HCT116 (cell line): ENCODE measurements around the gene ATP8A1. TPM values are rescaled to one million over a fixed set of nuclear protein-coding genes. Genes with fewer than 3 reads are reported as not detected.

Source experiments
- ATAC-seq: fragments of 200-7000 bp; cut with Tn5 transposase; 2 replicates; pipeline ENCODE4 v1.9.1; 2020; ENCODE audit warnings: mild to moderate bottlenecking, moderate library complexity
- BruUV-seq: library from RNA; stranded (reverse); fragments of 400-500 nt; replicated peaks from 2 replicates; lab custom pipeline; 2021; lab: Mats Ljungman, UMichigan
- CTCF ChIA-PET: fragments of 300-600 bp; sonication (Branson Sonifier 250); formaldehyde crosslinking; loops from one replicate; lab custom pipeline; 2021; ENCODE audit warnings: antibody characterized with exemption; lab: Charles Lee
- POLR2A ChIA-PET: fragments of 300-600, 350-600 bp; sonication (Branson Sonifier 250); formaldehyde crosslinking; loops from one replicate; lab custom pipeline; 2021; ENCODE audit warnings: antibody characterized with exemption; lab: Charles Lee
- RAD21 ChIA-PET, 2 experiments: fragments of 300-600 bp; sonication (Branson Sonifier 250); formaldehyde crosslinking; loops; one replicate each; lab custom pipeline; 2023; ENCODE audit warnings: low total read pairs in 2 of 2; ENCODE audit not compliant: uncharacterized antibody in 2 of 2, unreplicated experiment in 2 of 2, low non-redundant PET in 1 of 2; lab: Charles Lee
- DNase-seq: peaks from one replicate; pipeline ENCODE4 v3.0.0-alpha.2; 2010; ENCODE audit warnings: low read depth, low spot score
- H2AFZ ChIP-seq: fragments of 200-600 bp; shearing (Covaris generic), sonication (generic); 2 replicates; pipeline ENCODE4 v1.6.1; 2017; ENCODE audit warnings: low read depth, mixed run types, mixed read lengths, antibody characterized with exemption, low read length; ENCODE audit not compliant: poor library complexity, severe bottlenecking
- H3K27ac ChIP-seq: 2 replicates; pipeline ENCODE4 v1.5.1; 2012; ENCODE audit warnings: low read depth, low read length
- H3K27me3 ChIP-seq: fragments of 200-600 bp; sonication (generic); 2 replicates; pipeline ENCODE4 v1.6.1; 2016; ENCODE audit warnings: mixed run types, low read length, mixed read lengths; ENCODE audit not compliant: insufficient read depth
- H3K36me3 ChIP-seq, 2 experiments: fragments of 200-500 bp in 1 of 2; fragments of 200-600 bp in 1 of 2; sonication (Bioruptor generic) in 1 of 2; sonication (generic) in 1 of 2; 2 replicates each; pipeline versions ENCODE4 v1.5.1 to v1.6.1; 2014 to 2016; ENCODE audit warnings: low read length in 2 of 2, inconsistent platforms in 1 of 2, mixed read lengths in 1 of 2, mixed run types in 1 of 2; ENCODE audit not compliant: insufficient read depth in 2 of 2, control insufficient read depth in 1 of 2
- H3K4me1 ChIP-seq, 2 experiments: fragments of 200-600 bp in 1 of 2; sonication (generic) in 1 of 2; 2 replicates each; pipeline versions ENCODE4 v1.5.1 to v1.6.1; 2012 to 2017; ENCODE audit warnings: low read length in 2 of 2, inconsistent platforms in 1 of 2, mild to moderate bottlenecking in 1 of 2, mixed read lengths in 1 of 2, mixed run types in 1 of 2, moderate library complexity in 1 of 2; ENCODE audit not compliant: insufficient read depth in 2 of 2, control insufficient read depth in 1 of 2
- H3K4me2 ChIP-seq: fragments of 200-600 bp; sonication (generic); 2 replicates; pipeline ENCODE4 v1.6.1; 2017; ENCODE audit warnings: mixed run types, low read length, mixed read lengths
- H3K4me3 ChIP-seq, 2 experiments: fragments of 200-600 bp in 1 of 2; sonication (generic) in 1 of 2; replicated peaks in 1 of 2; 2 replicates each; pipeline ENCODE4 v1.5.1; 2011 to 2016; ENCODE audit warnings: low read length in 2 of 2, control low read depth in 1 of 2, low read depth in 1 of 2, mild to moderate bottlenecking in 1 of 2, mixed read lengths in 1 of 2, mixed run types in 1 of 2
- H3K79me2 ChIP-seq: fragments of 200-600 bp; sonication (generic); 2 replicates; pipeline ENCODE4 v1.6.1; 2017; ENCODE audit warnings: mild to moderate bottlenecking, mixed run types, low read length, moderate library complexity, mixed read lengths; ENCODE audit not compliant: insufficient read depth
- H3K9ac ChIP-seq: fragments of 200-600 bp; sonication (generic); 2 replicates; pipeline ENCODE4 v1.6.1; 2016; ENCODE audit warnings: low read length, mixed read lengths
- H3K9me2 ChIP-seq: fragments of 200-600 bp; sonication (generic), shearing (Covaris generic); 2 replicates; pipeline ENCODE4 v1.6.1; 2017; ENCODE audit warnings: mixed run types, mild to moderate bottlenecking, moderate library complexity; ENCODE audit not compliant: insufficient read depth
- H3K9me3 ChIP-seq, 2 experiments: fragments of 200-500 bp in 1 of 2; fragments of 200-600 bp in 1 of 2; sonication (Bioruptor generic) in 1 of 2; sonication (generic) in 1 of 2; 2 replicates each; pipeline ENCODE4 v1.6.1; 2014 to 2017; ENCODE audit warnings: low read length in 2 of 2, mixed read lengths in 2 of 2, inconsistent platforms in 1 of 2, low read depth in 1 of 2, mild to moderate bottlenecking in 1 of 2, mixed run types in 1 of 2, moderate library complexity in 1 of 2; ENCODE audit not compliant: control insufficient read depth in 1 of 2, insufficient read depth in 1 of 2
- H4K20me1 ChIP-seq: fragments of 200-600 bp; sonication (generic), shearing (Covaris generic); 2 replicates; pipeline ENCODE4 v1.6.1; 2017; ENCODE audit warnings: mixed run types, mild to moderate bottlenecking, moderate library complexity; ENCODE audit not compliant: insufficient read depth
- ATF3 ChIP-seq: IDR thresholded peaks from 2 replicates; pipeline ENCODE4 v1.6.1; 2012
- CEBPB ChIP-seq: IDR thresholded peaks from 2 replicates; pipeline ENCODE4 v1.6.1; 2012; ENCODE audit warnings: low read depth
- CTCF ChIP-seq, 3 experiments: fragments of 200-600 bp in 1 of 3; sonication (generic) in 1 of 3; IDR thresholded peaks in 2 of 3; conservative IDR thresholded peaks in 1 of 3; 2 replicates each; pipeline ENCODE4 v1.5.1; 2012 to 2017; ENCODE audit warnings: low read depth in 2 of 3, low read length in 2 of 3, antibody characterized with exemption in 1 of 3, borderline replicate concordance in 1 of 3, control low read depth in 1 of 3, mild to moderate bottlenecking in 1 of 3, mixed read lengths in 1 of 3, mixed run types in 1 of 3, moderate library complexity in 1 of 3; ENCODE audit not compliant: insufficient read depth in 1 of 3
- EZH2 ChIP-seq: fragments of 200-600 bp; sonication (generic); IDR thresholded peaks from 2 replicates; pipeline ENCODE4 v1.6.1; 2017; ENCODE audit warnings: antibody characterized with exemption, mixed run types
- EZH2phosphoT487 ChIP-seq: fragments of 200-600 bp; IDR thresholded peaks from 2 replicates; pipeline ENCODE4 v1.6.1; 2018; ENCODE audit warnings: antibody characterized with exemption, borderline replicate concordance
- FOSL1 ChIP-seq: IDR thresholded peaks from 2 replicates; pipeline ENCODE4 v1.6.1; 2012; ENCODE audit warnings: low read depth
- MAX ChIP-seq: IDR thresholded peaks from 2 replicates; pipeline ENCODE4 v1.6.1; 2012
- RAD21 ChIP-seq: IDR thresholded peaks from 2 replicates; pipeline ENCODE4 v1.6.1; 2012; ENCODE audit warnings: low read depth, mild to moderate bottlenecking
- SP1 ChIP-seq: IDR thresholded peaks from 2 replicates; pipeline ENCODE4 v1.6.1; 2012; ENCODE audit warnings: low read depth
- intact Hi-C: fragments of 100-400 bp; cut with micrococcal nuclease; formaldehyde crosslinking; loops from 2 replicates; pipeline ENCODE4 v1.10.0; 2022
- total RNA-seq: library from RNA; stranded (reverse); gene quantifications from one replicate; pipeline ENCODE4 v1.2.1, GENCODE V29; 2021; ENCODE audit not compliant: unreplicated experiment
- TF ChIP-seq, protein P1 (sequence below): IDR thresholded peaks from 2 replicates; pipeline ENCODE4 v1.6.1; 2011; ENCODE audit warnings: mild to moderate bottlenecking, low read length, moderate library complexity; ENCODE audit not compliant: insufficient replicate concordance; ENCODE audit errors: extremely low read depth

The ATP8A1 gene
- total RNA-seq, 1 experiment from 2014 or later = 1.9 TPM

- Histone ChIP-seq H3K4me3 (peak overlapping the region; percentile 43 to 65), H4K20me1 (no peaks in the 10 kb centered on the region), H3K27ac (no peak overlapping the region), H2AFZ (no peak overlapping the region), H3K4me1 (peaks cover 9 to 22% of the 10 kb centered on the region in 2 experiments; a peak in 3 of 4 replicates), H3K9me3 (no peaks in the 10 kb centered on the region), H3K36me3 (no peaks in the 10 kb centered on the region), H3K79me2 (no peaks in the 10 kb centered on the region), H3K9ac (no peak overlapping the region), H3K4me2 (peak overlapping the region; percentile 91), H3K27me3 (peaks cover 5% of the 10 kb centered on the region; the same call in 1 of the 2 replicates), H3K9me2 (no peaks in the 10 kb centered on the region)
- no TSS peak for BruUV-seq
- TF ChIP-seq, protein P1, sequence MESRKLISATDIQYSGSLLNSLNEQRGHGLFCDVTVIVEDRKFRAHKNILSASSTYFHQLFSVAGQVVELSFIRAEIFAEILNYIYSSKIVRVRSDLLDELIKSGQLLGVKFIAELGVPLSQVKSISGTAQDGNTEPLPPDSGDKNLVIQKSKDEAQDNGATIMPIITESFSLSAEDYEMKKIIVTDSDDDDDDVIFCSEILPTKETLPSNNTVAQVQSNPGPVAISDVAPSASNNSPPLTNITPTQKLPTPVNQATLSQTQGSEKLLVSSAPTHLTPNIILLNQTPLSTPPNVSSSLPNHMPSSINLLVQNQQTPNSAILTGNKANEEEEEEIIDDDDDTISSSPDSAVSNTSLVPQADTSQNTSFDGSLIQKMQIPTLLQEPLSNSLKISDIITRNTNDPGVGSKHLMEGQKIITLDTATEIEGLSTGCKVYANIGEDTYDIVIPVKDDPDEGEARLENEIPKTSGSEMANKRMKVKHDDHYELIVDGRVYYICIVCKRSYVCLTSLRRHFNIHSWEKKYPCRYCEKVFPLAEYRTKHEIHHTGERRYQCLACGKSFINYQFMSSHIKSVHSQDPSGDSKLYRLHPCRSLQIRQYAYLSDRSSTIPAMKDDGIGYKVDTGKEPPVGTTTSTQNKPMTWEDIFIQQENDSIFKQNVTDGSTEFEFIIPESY = no peak
- TF ChIP-seq FOSL1 = no peak
- DNase-seq (no peak), ATAC-seq (no peak)
- CTCF ChIA-PET = interaction anchor here (0.8 to 1.4 kb wide), 2 partner anchors 88 to 136 kb away, joined by 3 read pairs; no protein-coding TSS in a partner anchor
- POLR2A ChIA-PET = no interaction called here
- intact Hi-C loops = loop anchor here (10.0 kb wide), 1 partner anchor 372 kb away; no protein-coding TSS in a partner anchor
- RAD21 ChIA-PET = no interaction called here
These were observed 294 bp downstream of the ATP8A1 start for GRCh38 chr4:42656679-42656943.

GRCh38 chr4:42655921-42656678 lies 805 bp downstream of the ATP8A1 start:
- no peaks in the 10 kb centered on the region for H3K36me3 ChIP-seq
- H2AFZ ChIP-seq = no peak overlapping the region
- ChIA-PET CTCF (interaction anchor here (0.8 to 1.4 kb wide), 2 partner anchors 87 to 136 kb away, joined by 3 read pairs; no protein-coding TSS in a partner anchor), POLR2A (no interaction called here), RAD21 (no interaction called here)
- peak overlapping the region; percentile 91 for H3K4me2 ChIP-seq
- peaks cover 9 to 22% of the 10 kb centered on the region in 2 experiments; a peak in 3 of 4 replicates for H3K4me1 ChIP-seq
- no peaks in the 10 kb centered on the region for H3K9me3 ChIP-seq
- H3K9me2 ChIP-seq = no peaks in the 10 kb centered on the region
- H3K27me3 ChIP-seq = peaks cover 5% of the 10 kb centered on the region; the same call in 1 of the 2 replicates
- intact Hi-C loops = loop anchor here (10.0 kb wide), 1 partner anchor 371 kb away; no protein-coding TSS in a partner anchor
- H4K20me1 ChIP-seq = no peaks in the 10 kb centered on the region
- no peak for DNase-seq
- no peak overlapping the region for H3K27ac ChIP-seq
- no TSS peak for BruUV-seq
- no peak overlapping the region for H3K9ac ChIP-seq
- H3K4me3 ChIP-seq = peak overlapping the region; percentile 43 to 65
- no peaks in the 10 kb centered on the region for H3K79me2 ChIP-seq
- no peak for ATAC-seq
- TF ChIP-seq EZH2phosphoT487 = no peak
- no peak for TF ChIP-seq CTCF (IDR thresholded peaks at IDR 0.05 in 2 of 3, conservative IDR thresholded peaks at IDR 0.05 in 1 of 3; ENCODE audit: borderline replicate concordance in 1 of 3, insufficient read depth in 1 of 3, low read depth in 2 of 3, low read length in 2 of 3)
- no peak for TF ChIP-seq EZH2
- TF ChIP-seq MAX = no peak
- TF ChIP-seq, protein P1 = no peak
- TF ChIP-seq RAD21 = no peak
- TF ChIP-seq CEBPB = no peak
- no peak for TF ChIP-seq SP1
- TF ChIP-seq ATF3 = no peak
